K562 (cell line): ENCODE results near the gene PHF1. TPM values are rescaled to one million over a fixed set of nuclear protein-coding genes. Genes with fewer than 3 reads are reported as not detected.

Source experiments
- CCAR2 ChIP-seq: fragments of 200-400 bp; formaldehyde crosslinking; IDR thresholded peaks from 2 replicates; pipeline ENCODE4 v1.6.1; 2017; ENCODE audit warnings: mild to moderate bottlenecking, low read depth, low read length
- HEY1 ChIP-seq: fragments of 250-450 bp; sonication (Bioruptor Pico); IDR thresholded peaks from 2 replicates; pipeline ENCODE4 v1.5.0; 2020; ENCODE audit warnings: mild to moderate bottlenecking, moderate library complexity, borderline replicate concordance
- JUND ChIP-seq, 2 experiments: IDR thresholded peaks; 2 replicates in 1 of 2; 3 replicates in 1 of 2; pipeline ENCODE4 v1.6.1; 2011; ENCODE audit warnings: borderline replicate concordance in 2 of 2, low read depth in 2 of 2, low read length in 2 of 2, improper control_type of control experiment in 1 of 2, missing biosample characterization in 1 of 2, missing genetic modification characterization in 1 of 2, missing genetic modification reagents in 1 of 2
- KLF10 ChIP-seq: fragments of 250-450 bp; sonication (Bioruptor Pico); IDR thresholded peaks from 2 replicates; pipeline ENCODE4 v1.6.1; 2021; ENCODE audit warnings: matching md5 sums
- NELFE ChIP-seq: IDR thresholded peaks from 2 replicates; pipeline ENCODE4 v1.6.1; 2011; ENCODE audit warnings: mild to moderate bottlenecking; ENCODE audit not compliant: insufficient read depth, insufficient read length
- PCBP1 ChIP-seq: fragments of 200-400 bp; formaldehyde crosslinking; IDR thresholded peaks from 2 replicates; pipeline ENCODE4 v1.6.1; 2018; ENCODE audit warnings: mild to moderate bottlenecking, low read depth, low read length; ENCODE audit not compliant: poor library complexity, severe bottlenecking
- PYGO2 ChIP-seq: fragments of 450-650 bp; IDR thresholded peaks from 2 replicates; pipeline ENCODE4 v1.6.1; 2016; ENCODE audit warnings: mild to moderate bottlenecking, missing genetic modification characterization, moderate library complexity, missing compliant biosample characterization
- RFX5 ChIP-seq: IDR thresholded peaks from 2 replicates; pipeline ENCODE4 v1.6.1; 2011; ENCODE audit warnings: low read depth, mild to moderate bottlenecking, improper control_type of control experiment, low read length
- TAF7 ChIP-seq: fragments of 450-650 bp; IDR thresholded peaks from 2 replicates; pipeline ENCODE4 v1.6.1; 2016; ENCODE audit warnings: missing genetic modification characterization, missing compliant biosample characterization
- TCF3 ChIP-seq: sonication (generic); formaldehyde crosslinking; IDR thresholded peaks from 2 replicates; pipeline ENCODE4 v1.4.0; 2020; ENCODE audit warnings: mild to moderate bottlenecking, missing genetic modification reagents
- ZNF124 ChIP-seq: sonication (generic); formaldehyde crosslinking; IDR thresholded peaks from 2 replicates; pipeline ENCODE4 v1.8.1; 2022; ENCODE audit warnings: missing genetic modification reagents
- polyA plus RNA-seq, 8 experiments: library from polyadenylated mRNA; depleted of rRNA in 4 of 8; stranded (reverse) in 5 of 8; unstranded in 3 of 8; fragments of >200 nt; fragmentation: Nextera tagmentation in 2 of 8; fragmentation: Illumina TruSeq in 1 of 8; extraction: Ambion mirVana in 2 of 8; extraction: Trizol in 1 of 8; gene quantifications; 2 replicates each; pipeline versions ENCODE4 v1.2.1 to v1.2.3, GENCODE V29; 2011 to 2014; ENCODE audit warnings: inconsistent platforms in 1 of 8, missing spikeins in 1 of 8
- total RNA-seq, 7 experiments: library from RNA; depleted of rRNA in 6 of 7; stranded (reverse); fragments of >200 nt in 6 of 7; fragmentation: Illumina TruSeq in 2 of 7; extraction: Trizol in 2 of 7; gene quantifications; 2 replicates each; pipeline versions ENCODE4 v1.2.1 to v1.2.3, GENCODE V29; 2011 to 2021; ENCODE audit warnings: low replicate concordance in 1 of 7
- TF ChIP-seq, protein P1 (sequence below): IDR thresholded peaks from 2 replicates; pipeline ENCODE4 v1.6.1; 2011; ENCODE audit warnings: borderline replicate concordance, low read depth, mild to moderate bottlenecking, moderate library complexity, low read length; ENCODE audit not compliant: insufficient read depth, poor library complexity, severe bottlenecking
- TF ChIP-seq, protein P2 (sequence below): IDR thresholded peaks from 3 replicates; pipeline ENCODE4 v1.6.1; 2011; ENCODE audit warnings: borderline replicate concordance, mild to moderate bottlenecking, moderate library complexity; ENCODE audit not compliant: insufficient read length; ENCODE audit errors: extremely low read depth
- TF ChIP-seq, protein P3 (sequence below): sonication (generic); formaldehyde crosslinking; IDR thresholded peaks from 2 replicates; pipeline ENCODE4 v1.8.0; 2022; ENCODE audit warnings: missing genetic modification reagents, mild to moderate bottlenecking, borderline replicate concordance
- TF ChIP-seq, protein P4 (sequence below): sonication (generic); formaldehyde crosslinking; IDR thresholded peaks from 2 replicates; pipeline ENCODE4 v1.8.0; 2022; ENCODE audit warnings: mild to moderate bottlenecking, missing genetic modification reagents

The PHF1 gene
- total and polyA plus RNA-seq, 9 of the 15 experiments (the other 6 are each of a cell fraction or from before 2014, with no cell fraction given): 3.7 to 64.2 (median 33.7) TPM

DNA sequence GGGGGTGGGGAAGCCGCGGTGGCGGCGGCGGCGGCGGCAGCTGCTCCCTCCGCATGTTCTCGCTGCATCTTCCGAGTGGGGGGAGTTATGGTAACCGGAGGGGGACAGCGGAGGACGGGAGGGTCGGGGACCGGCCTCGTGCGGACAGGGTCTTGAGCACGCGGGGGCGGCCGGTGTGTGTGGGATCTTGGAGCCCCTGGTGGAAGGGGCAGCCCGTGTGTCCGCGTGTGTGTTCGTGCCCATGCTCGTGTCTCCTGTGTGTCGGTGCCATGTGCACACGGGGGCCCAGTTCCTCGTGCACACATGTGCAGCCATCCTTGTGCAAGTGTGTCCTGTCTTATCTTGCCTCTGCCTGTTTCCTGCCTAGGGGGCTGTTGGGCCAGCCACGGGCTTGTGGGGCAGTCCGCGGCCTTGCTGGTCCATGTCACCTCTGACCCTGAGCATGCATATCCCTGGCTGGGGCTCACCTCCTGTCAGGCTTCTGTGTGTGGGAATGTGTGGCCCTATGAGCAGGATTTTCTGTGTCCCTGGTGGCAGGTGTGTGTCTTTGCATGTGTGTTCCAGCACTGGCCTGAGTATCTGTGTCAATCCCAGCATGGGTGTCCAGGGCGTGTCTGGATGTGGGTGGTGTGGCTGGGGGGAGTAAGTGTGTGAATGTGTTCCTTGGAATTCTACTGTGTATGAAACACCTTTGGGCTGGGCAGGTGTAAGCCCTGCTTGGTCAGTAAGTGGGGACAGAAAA, 17.6 kb downstream of the PHF1 start (continued):
- peak; percentile 91; the same call in 1 of the 2 replicates for TF ChIP-seq ZNF124 (CRISPR knock-in tag)
- no peak for TF ChIP-seq CCAR2
- TF ChIP-seq TAF7 (tag): no peak
- TF ChIP-seq, protein P1, sequence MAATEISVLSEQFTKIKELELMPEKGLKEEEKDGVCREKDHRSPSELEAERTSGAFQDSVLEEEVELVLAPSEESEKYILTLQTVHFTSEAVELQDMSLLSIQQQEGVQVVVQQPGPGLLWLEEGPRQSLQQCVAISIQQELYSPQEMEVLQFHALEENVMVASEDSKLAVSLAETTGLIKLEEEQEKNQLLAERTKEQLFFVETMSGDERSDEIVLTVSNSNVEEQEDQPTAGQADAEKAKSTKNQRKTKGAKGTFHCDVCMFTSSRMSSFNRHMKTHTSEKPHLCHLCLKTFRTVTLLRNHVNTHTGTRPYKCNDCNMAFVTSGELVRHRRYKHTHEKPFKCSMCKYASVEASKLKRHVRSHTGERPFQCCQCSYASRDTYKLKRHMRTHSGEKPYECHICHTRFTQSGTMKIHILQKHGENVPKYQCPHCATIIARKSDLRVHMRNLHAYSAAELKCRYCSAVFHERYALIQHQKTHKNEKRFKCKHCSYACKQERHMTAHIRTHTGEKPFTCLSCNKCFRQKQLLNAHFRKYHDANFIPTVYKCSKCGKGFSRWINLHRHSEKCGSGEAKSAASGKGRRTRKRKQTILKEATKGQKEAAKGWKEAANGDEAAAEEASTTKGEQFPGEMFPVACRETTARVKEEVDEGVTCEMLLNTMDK: no peak
- TF ChIP-seq, protein P2, sequence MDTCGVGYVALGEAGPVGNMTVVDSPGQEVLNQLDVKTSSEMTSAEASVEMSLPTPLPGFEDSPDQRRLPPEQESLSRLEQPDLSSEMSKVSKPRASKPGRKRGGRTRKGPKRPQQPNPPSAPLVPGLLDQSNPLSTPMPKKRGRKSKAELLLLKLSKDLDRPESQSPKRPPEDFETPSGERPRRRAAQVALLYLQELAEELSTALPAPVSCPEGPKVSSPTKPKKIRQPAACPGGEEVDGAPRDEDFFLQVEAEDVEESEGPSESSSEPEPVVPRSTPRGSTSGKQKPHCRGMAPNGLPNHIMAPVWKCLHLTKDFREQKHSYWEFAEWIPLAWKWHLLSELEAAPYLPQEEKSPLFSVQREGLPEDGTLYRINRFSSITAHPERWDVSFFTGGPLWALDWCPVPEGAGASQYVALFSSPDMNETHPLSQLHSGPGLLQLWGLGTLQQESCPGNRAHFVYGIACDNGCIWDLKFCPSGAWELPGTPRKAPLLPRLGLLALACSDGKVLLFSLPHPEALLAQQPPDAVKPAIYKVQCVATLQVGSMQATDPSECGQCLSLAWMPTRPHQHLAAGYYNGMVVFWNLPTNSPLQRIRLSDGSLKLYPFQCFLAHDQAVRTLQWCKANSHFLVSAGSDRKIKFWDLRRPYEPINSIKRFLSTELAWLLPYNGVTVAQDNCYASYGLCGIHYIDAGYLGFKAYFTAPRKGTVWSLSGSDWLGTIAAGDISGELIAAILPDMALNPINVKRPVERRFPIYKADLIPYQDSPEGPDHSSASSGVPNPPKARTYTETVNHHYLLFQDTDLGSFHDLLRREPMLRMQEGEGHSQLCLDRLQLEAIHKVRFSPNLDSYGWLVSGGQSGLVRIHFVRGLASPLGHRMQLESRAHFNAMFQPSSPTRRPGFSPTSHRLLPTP: no peak
- TF ChIP-seq TCF3 (CRISPR knock-in tag): peak; percentile 77
- TF ChIP-seq KLF10 (CRISPR knock-in tag): no peak
- no peak for TF ChIP-seq NELFE
- TF ChIP-seq HEY1 (CRISPR knock-in tag): no peak
- peak; percentile 74 for TF ChIP-seq PCBP1
- TF ChIP-seq, protein P3, sequence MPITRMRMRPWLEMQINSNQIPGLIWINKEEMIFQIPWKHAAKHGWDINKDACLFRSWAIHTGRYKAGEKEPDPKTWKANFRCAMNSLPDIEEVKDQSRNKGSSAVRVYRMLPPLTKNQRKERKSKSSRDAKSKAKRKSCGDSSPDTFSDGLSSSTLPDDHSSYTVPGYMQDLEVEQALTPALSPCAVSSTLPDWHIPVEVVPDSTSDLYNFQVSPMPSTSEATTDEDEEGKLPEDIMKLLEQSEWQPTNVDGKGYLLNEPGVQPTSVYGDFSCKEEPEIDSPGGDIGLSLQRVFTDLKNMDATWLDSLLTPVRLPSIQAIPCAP (CRISPR knock-in tag): peak; percentile 77; the same call in 1 of the 2 replicates
- TF ChIP-seq PYGO2 (tag): no peak
- TF ChIP-seq, protein P4, sequence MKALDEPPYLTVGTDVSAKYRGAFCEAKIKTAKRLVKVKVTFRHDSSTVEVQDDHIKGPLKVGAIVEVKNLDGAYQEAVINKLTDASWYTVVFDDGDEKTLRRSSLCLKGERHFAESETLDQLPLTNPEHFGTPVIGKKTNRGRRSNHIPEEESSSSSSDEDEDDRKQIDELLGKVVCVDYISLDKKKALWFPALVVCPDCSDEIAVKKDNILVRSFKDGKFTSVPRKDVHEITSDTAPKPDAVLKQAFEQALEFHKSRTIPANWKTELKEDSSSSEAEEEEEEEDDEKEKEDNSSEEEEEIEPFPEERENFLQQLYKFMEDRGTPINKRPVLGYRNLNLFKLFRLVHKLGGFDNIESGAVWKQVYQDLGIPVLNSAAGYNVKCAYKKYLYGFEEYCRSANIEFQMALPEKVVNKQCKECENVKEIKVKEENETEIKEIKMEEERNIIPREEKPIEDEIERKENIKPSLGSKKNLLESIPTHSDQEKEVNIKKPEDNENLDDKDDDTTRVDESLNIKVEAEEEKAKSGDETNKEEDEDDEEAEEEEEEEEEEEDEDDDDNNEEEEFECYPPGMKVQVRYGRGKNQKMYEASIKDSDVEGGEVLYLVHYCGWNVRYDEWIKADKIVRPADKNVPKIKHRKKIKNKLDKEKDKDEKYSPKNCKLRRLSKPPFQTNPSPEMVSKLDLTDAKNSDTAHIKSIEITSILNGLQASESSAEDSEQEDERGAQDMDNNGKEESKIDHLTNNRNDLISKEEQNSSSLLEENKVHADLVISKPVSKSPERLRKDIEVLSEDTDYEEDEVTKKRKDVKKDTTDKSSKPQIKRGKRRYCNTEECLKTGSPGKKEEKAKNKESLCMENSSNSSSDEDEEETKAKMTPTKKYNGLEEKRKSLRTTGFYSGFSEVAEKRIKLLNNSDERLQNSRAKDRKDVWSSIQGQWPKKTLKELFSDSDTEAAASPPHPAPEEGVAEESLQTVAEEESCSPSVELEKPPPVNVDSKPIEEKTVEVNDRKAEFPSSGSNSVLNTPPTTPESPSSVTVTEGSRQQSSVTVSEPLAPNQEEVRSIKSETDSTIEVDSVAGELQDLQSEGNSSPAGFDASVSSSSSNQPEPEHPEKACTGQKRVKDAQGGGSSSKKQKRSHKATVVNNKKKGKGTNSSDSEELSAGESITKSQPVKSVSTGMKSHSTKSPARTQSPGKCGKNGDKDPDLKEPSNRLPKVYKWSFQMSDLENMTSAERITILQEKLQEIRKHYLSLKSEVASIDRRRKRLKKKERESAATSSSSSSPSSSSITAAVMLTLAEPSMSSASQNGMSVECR (CRISPR knock-in tag): peak; percentile 96
- no peak; the same call in 1 of the 2 replicates for TF ChIP-seq JUND (IDR thresholded peaks at IDR 0.05; ENCODE audit: borderline replicate concordance, low read depth, low read length)
- TF ChIP-seq JUND (tag; IDR thresholded peaks at IDR 0.05; ENCODE audit: borderline replicate concordance, low read depth, low read length): no peak; the same call in 2 of the 3 replicates
- no peak for TF ChIP-seq RFX5
